Astrocyte of the spinal cord (primary cell): Measurements from ENCODE around the gene MOV10.

Experiments used
- DNase-seq: peaks from one replicate; pipeline ENCODE4 v3.0.0; 2011; ENCODE audit warnings: low read depth, low spot score
- H3K4me3 ChIP-seq: 2 replicates; pipeline ENCODE4 v1.5.1; 2011; ENCODE audit warnings: low read depth, mild to moderate bottlenecking, low read length, moderate library complexity
- in situ Hi-C: cut with HindIII; loops from 2 replicates; pipeline ENCODE4 v1.10.0; 2017; ENCODE audit warnings: low sequenced_read_pairs
- TF ChIP-seq, protein P1 (sequence below): IDR thresholded peaks from 2 replicates; pipeline ENCODE4 v1.5.1; 2012; ENCODE audit warnings: low read depth, mild to moderate bottlenecking, low read length, inconsistent platforms

The MOV10 gene

DNA sequence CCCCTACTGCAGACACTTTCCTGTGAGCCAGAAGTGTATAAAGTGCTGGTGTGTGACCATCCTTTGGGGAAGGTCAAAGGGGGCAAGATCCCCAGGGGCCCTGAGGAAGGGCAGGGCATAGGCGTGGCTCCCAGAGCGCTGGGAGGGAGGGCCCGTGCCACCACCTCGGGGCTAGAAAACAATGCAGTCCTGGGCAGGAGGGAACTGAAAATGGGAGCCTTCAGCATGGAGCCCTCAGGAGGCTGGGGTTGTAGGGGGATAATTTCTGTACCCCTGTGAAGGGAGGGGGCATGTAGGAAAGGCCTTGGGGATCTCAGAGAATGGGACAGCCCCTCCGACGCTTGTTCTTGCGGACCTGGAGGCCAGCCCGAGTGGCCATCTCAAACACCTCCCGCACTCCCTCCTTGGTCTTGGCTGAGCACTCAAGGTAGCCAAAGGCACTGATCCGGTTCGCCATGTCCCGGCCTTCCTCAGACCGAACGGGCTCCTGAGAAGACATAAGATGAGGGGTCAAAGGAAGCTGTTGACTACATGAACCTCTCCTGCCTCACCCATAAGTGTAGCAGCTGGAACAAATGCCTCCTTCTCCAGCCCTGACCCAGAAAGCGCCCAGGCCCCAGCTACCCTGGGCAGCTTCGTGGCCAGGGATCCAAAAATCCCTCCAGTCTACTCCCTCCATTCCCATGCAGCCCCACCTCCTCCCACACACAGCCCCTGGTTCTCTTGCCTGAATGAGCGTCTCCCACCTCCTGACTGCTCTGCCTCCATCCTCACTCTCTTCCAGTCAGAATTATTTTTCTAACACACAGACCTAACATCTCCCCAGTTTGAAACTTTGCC, 27.0 kb downstream of the MOV10 start:
- TF ChIP-seq, protein P1, sequence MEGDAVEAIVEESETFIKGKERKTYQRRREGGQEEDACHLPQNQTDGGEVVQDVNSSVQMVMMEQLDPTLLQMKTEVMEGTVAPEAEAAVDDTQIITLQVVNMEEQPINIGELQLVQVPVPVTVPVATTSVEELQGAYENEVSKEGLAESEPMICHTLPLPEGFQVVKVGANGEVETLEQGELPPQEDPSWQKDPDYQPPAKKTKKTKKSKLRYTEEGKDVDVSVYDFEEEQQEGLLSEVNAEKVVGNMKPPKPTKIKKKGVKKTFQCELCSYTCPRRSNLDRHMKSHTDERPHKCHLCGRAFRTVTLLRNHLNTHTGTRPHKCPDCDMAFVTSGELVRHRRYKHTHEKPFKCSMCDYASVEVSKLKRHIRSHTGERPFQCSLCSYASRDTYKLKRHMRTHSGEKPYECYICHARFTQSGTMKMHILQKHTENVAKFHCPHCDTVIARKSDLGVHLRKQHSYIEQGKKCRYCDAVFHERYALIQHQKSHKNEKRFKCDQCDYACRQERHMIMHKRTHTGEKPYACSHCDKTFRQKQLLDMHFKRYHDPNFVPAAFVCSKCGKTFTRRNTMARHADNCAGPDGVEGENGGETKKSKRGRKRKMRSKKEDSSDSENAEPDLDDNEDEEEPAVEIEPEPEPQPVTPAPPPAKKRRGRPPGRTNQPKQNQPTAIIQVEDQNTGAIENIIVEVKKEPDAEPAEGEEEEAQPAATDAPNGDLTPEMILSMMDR = no peak
- DNase-seq = no peak
- in situ Hi-C loops = no loop called here
- H3K4me3 ChIP-seq = no peak overlapping the region

GRCh38 chr1:112702067-112702395, 27.6 kb downstream of the MOV10 start:
- in situ Hi-C loops = no loop called here
- TF ChIP-seq, protein P1 = no peak
- DNase-seq = no peak
- H3K4me3 ChIP-seq = no peak overlapping the region

DNA sequence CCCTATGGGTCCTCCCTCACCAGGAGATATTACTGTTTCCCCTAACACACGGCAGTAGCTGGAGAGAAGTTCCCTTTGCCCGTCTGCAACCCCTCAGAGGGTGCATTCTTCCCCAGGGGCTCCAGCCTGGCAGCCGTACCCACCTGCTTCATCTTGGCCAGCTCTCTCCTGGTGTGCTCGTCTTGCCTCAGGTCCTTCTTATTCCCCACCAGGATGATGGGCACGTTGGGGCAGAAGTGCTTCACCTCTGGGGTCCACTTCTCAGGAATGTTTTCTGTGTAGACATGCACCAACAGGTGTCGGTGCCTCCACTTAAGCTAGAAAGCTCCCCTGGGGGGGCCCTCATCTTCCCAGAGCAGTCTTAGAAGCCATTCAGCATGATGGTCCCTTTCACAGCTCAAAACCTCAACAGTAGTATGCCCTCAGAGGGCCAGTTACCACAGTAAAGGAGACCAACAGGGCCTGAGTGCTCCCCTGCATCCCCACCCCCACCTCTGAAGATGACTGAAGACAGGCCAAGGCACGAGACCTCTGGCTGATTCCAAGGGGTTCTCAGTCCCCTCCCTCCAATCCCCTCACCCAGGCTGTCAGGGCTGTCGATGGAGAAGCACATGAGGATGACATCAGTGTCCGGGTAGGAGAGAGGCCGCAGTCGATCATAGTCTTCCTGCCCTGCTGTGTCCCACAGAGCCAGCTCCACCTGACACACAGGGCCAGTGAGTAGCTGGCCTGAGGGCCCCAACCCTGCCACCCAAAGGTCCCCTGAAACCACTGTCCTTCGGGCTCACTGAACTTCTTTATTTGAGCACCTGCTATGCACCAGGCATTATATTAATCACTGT, 28.2 kb downstream of the MOV10 start:
- in situ Hi-C loops = no loop called here
- DNase-seq = no peak
- TF ChIP-seq, protein P1 = no peak
- no peak overlapping the region for H3K4me3 ChIP-seq

DNA sequence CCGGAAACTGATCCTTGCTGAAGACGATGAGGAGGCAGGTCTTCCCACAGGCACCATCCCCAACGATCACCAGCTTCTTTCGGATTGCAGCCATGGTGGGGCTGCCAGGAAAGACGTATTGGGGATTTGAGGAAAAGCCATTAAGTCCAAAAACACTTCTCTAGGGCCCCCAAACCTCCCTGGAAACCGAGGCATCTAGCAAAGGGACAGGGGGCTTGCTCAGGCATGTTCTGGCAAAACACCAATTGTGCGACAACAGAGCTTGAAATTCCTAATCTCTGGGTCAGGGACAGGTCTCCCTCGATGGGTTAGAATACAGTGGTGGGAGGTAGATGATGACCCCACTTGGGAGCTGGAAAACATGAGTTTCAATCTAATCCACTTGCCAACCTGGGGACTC, 29.2 kb downstream of the MOV10 start:
- in situ Hi-C loops = no loop called here
- DNase-seq = no peak
- H3K4me3 ChIP-seq = no peak overlapping the region
- TF ChIP-seq, protein P1 = no peak

- no peak for DNase-seq
- H3K4me3 ChIP-seq = peak overlapping the region; percentile 92
- in situ Hi-C loops = no loop called here
Measured at GRCh38 chr1:112704391-112704933, 30.0 kb downstream of the MOV10 start.

More at GRCh38 chr1:112704391-112704933, 30.0 kb downstream of the MOV10 start:
- TF ChIP-seq, protein P1 = no peak
